Astrocyte of the spinal cord (primary cell): Measurements from ENCODE around the gene GPR65.

Experiments
- DNase-seq: peaks from one replicate; pipeline ENCODE4 v3.0.0; 2011; ENCODE audit warnings: low read depth, low spot score
- H3K4me3 ChIP-seq: 2 replicates; pipeline ENCODE4 v1.5.1; 2011; ENCODE audit warnings: low read depth, mild to moderate bottlenecking, low read length, moderate library complexity
- CTCF ChIP-seq: IDR thresholded peaks from 2 replicates; pipeline ENCODE4 v1.5.1; 2012; ENCODE audit warnings: low read depth, mild to moderate bottlenecking, low read length, inconsistent platforms
- in situ Hi-C: cut with HindIII; loops from 2 replicates; pipeline ENCODE4 v1.10.0; 2017; ENCODE audit warnings: low sequenced_read_pairs

GPR65 gene

GRCh38 chr14:88030892-88031291 lies 26.0 kb downstream of the GPR65 start:
- no peak for TF ChIP-seq CTCF
- no peak overlapping the region for H3K4me3 ChIP-seq
- in situ Hi-C loops, result no loop called here
- DNase-seq, result no peak

GRCh38 chr14:88032373-88032772 lies 27.4 kb downstream of the GPR65 start:
- no peak for DNase-seq
- in situ Hi-C loops, result no loop called here
- no peak for TF ChIP-seq CTCF
- H3K4me3 ChIP-seq, result no peak overlapping the region

- in situ Hi-C loops, result no loop called here
- no peak for DNase-seq
- no peak for TF ChIP-seq CTCF
- H3K4me3 ChIP-seq, result no peak overlapping the region
Observed at GRCh38 chr14:88034076-88034475, 29.1 kb downstream of the GPR65 start.

- H3K4me3 ChIP-seq, result no peak overlapping the region
- in situ Hi-C loops, result no loop called here
Observed at GRCh38 chr14:88036422-88036821, 31.5 kb downstream of the GPR65 start.

GRCh38 chr14:88037325-88037724 lies 32.4 kb downstream of the GPR65 start:
- in situ Hi-C loops, result no loop called here
- H3K4me3 ChIP-seq, result no peak overlapping the region
- no peak for TF ChIP-seq CTCF
- no peak for DNase-seq

More at GRCh38 chr14:88036422-88036821, 31.5 kb downstream of the GPR65 start:
- no peak for TF ChIP-seq CTCF
- DNase-seq, result no peak

GRCh38 chr14:88039197-88039596 lies 34.3 kb downstream of the GPR65 start:
- DNase-seq, result no peak
- in situ Hi-C loops, result no loop called here
- H3K4me3 ChIP-seq, result no peak overlapping the region
- TF ChIP-seq CTCF, result no peak

GRCh38 chr14:88040146-88040545 lies 35.2 kb downstream of the GPR65 start:
- DNase-seq, result no peak
- in situ Hi-C loops, result no loop called here
- TF ChIP-seq CTCF, result no peak
- H3K4me3 ChIP-seq, result no peak overlapping the region
